Neuron (in vitro differentiated cells): ENCODE measurements around the gene EPB41L4B.

Source experiments
- H2AFZ ChIP-seq: one replicate; pipeline ENCODE4 v1.6.1; 2013; ENCODE audit warnings: low read depth, mild to moderate bottlenecking, inconsistent platforms, low read length, moderate library complexity
- H3K27me3 ChIP-seq: one replicate; pipeline ENCODE4 v1.6.1; 2013; ENCODE audit warnings: low read length; ENCODE audit not compliant: insufficient read depth
- H3K36me3 ChIP-seq: one replicate; pipeline ENCODE4 v1.6.1; 2013; ENCODE audit warnings: low read length; ENCODE audit not compliant: insufficient read depth
- H3K4me1 ChIP-seq: one replicate; pipeline ENCODE4 v1.6.1; 2013; ENCODE audit warnings: low read length; ENCODE audit not compliant: insufficient read depth
- H3K4me3 ChIP-seq: 2 replicates; pipeline ENCODE4 v1.5.1; 2013; ENCODE audit warnings: mild to moderate bottlenecking, low read length, moderate library complexity
- H3K9me3 ChIP-seq: one replicate; pipeline ENCODE4 v1.6.1; 2013; ENCODE audit warnings: low read length

Gene EPB41L4B

DNA sequence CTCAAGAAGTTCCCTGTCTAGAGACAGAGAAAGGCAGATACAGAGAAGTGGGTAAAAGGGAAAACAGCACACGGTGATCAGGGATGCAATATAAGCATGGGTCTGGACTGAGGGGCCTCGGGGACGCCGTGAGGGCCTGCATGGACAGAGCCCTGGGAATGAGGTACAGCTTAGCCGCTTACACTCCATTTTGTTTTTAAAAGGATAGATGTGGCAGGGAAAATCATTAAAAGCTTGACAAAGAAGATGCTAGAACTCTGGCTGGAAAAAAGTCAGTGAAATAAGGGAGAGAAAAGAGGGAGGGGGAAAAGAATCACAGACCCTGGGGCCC is 69.1 kb downstream of the EPB41L4B start:
- H3K27me3 ChIP-seq = no peaks in the 10 kb centered on the region
- H3K4me3 ChIP-seq = no peak overlapping the region
- peaks cover 3% of the 10 kb centered on the region for H3K4me1 ChIP-seq
- H3K36me3 ChIP-seq = no peaks in the 10 kb centered on the region
- H3K9me3 ChIP-seq = no peaks in the 10 kb centered on the region
- H2AFZ ChIP-seq = no peak overlapping the region

GRCh38 chr9:109251080-109251775 is 69.6 kb downstream of the EPB41L4B start:
- no peaks in the 10 kb centered on the region for H3K27me3 ChIP-seq
- H3K4me1 ChIP-seq = peaks cover 3% of the 10 kb centered on the region
- H2AFZ ChIP-seq = no peak overlapping the region
- H3K4me3 ChIP-seq = no peak overlapping the region
- no peaks in the 10 kb centered on the region for H3K9me3 ChIP-seq
- no peaks in the 10 kb centered on the region for H3K36me3 ChIP-seq

- no peaks in the 10 kb centered on the region for H3K27me3 ChIP-seq
These were observed 70.1 kb downstream of the EPB41L4B start for GRCh38 chr9:109250771-109251079.

GRCh38 chr9:109250311-109250741 is 70.5 kb downstream of the EPB41L4B start:
- Histone ChIP-seq H3K27me3 (no peaks in the 10 kb centered on the region), H3K4me1 (peaks cover 3% of the 10 kb centered on the region), H3K36me3 (no peaks in the 10 kb centered on the region)

More at GRCh38 chr9:109250771-109251079, 70.1 kb downstream of the EPB41L4B start:
- H2AFZ ChIP-seq = no peak overlapping the region
- H3K36me3 ChIP-seq = no peaks in the 10 kb centered on the region
- H3K9me3 ChIP-seq = no peaks in the 10 kb centered on the region
- H3K4me1 ChIP-seq = peaks cover 3% of the 10 kb centered on the region
- no peak overlapping the region for H3K4me3 ChIP-seq

GRCh38 chr9:109249615-109250014 is 71.2 kb downstream of the EPB41L4B start:
- Histone ChIP-seq H2AFZ (no peak overlapping the region), H3K4me3 (no peak overlapping the region), H3K36me3 (no peaks in the 10 kb centered on the region), H3K9me3 (no peaks in the 10 kb centered on the region), H3K4me1 (peaks cover 3% of the 10 kb centered on the region), H3K27me3 (no peaks in the 10 kb centered on the region)

More at GRCh38 chr9:109250311-109250741, 70.5 kb downstream of the EPB41L4B start:
- Histone ChIP-seq H3K9me3 (no peaks in the 10 kb centered on the region), H2AFZ (no peak overlapping the region), H3K4me3 (no peak overlapping the region)

- Histone ChIP-seq H3K36me3 (no peaks in the 10 kb centered on the region), H3K9me3 (no peaks in the 10 kb centered on the region), H3K27me3 (no peaks in the 10 kb centered on the region), H3K4me1 (peaks cover 2% of the 10 kb centered on the region), H2AFZ (no peak overlapping the region), H3K4me3 (no peak overlapping the region)
These were observed 72.7 kb downstream of the EPB41L4B start for GRCh38 chr9:109248133-109248581.

- H3K4me1 ChIP-seq = peaks cover 2% of the 10 kb centered on the region
- no peaks in the 10 kb centered on the region for H3K9me3 ChIP-seq
- no peaks in the 10 kb centered on the region for H3K27me3 ChIP-seq
- no peaks in the 10 kb centered on the region for H3K36me3 ChIP-seq
- H3K4me3 ChIP-seq = no peak overlapping the region
- no peak overlapping the region for H2AFZ ChIP-seq
These were observed 73.6 kb downstream of the EPB41L4B start for GRCh38 chr9:109247228-109247627.

- Histone ChIP-seq H2AFZ (no peak overlapping the region), H3K4me1 (peaks cover 2% of the 10 kb centered on the region), H3K4me3 (no peak overlapping the region), H3K9me3 (no peaks in the 10 kb centered on the region), H3K27me3 (no peaks in the 10 kb centered on the region), H3K36me3 (no peaks in the 10 kb centered on the region)
These were observed 74.3 kb downstream of the EPB41L4B start for GRCh38 chr9:109246533-109246932.

- H2AFZ ChIP-seq = no peak overlapping the region
- H3K27me3 ChIP-seq = no peaks in the 10 kb centered on the region
- no peak overlapping the region for H3K4me3 ChIP-seq
- H3K36me3 ChIP-seq = no peaks in the 10 kb centered on the region
- no peaks in the 10 kb centered on the region for H3K9me3 ChIP-seq
- H3K4me1 ChIP-seq = peaks cover 2% of the 10 kb centered on the region
These were observed 75.5 kb downstream of the EPB41L4B start for GRCh38 chr9:109245310-109245897.

DNA sequence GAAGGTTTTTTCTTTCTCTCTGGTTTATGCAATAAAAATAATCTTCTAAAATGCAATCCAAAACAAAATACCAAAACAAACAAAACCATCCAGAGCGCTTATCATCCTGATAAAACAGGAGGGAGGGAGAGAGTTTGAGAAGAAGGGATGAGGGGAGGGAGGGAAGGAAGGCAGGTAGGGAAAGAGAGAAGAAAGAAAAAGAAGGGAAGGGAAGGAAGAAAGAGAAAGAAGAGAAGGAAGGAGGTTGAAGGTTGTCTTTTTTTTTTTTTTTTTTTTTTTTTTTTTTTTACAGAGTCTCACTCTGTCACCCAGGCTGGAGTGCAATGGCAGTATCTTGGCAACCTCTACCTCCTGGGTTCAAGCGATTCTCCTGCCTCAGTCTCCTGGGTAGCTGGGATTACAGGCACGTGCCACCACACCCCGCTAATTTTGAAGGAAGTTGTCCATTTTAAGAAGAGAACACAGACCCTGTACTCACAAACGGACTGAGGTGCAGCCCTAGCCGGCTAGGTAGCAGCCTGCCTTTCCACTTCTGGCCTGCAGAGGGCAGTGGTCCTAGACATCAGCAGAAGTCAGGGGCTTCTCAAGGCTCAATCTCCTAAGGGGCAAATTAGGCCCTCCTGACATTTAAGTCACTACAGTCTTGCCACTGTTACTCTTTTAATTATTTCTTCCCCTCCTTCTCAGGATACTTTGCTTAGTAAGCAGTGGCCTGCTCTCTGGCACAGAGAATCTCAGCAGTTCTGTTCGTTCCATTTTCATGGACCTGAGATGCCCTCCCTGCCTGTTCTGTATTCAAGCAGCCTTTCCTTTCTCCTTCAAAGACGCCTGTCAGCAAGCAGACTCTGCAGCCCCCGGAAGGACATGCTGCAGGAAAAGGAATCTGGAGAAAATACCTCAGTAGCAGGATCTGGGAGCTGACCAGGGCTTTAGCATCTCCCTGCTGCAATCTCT is 76.4 kb downstream of the EPB41L4B start:
- H3K36me3 ChIP-seq = no peaks in the 10 kb centered on the region
- H3K9me3 ChIP-seq = no peaks in the 10 kb centered on the region
- no peaks in the 10 kb centered on the region for H3K27me3 ChIP-seq
- H2AFZ ChIP-seq = no peak overlapping the region
- H3K4me1 ChIP-seq = peaks cover 2% of the 10 kb centered on the region
- H3K4me3 ChIP-seq = no peak overlapping the region

DNA sequence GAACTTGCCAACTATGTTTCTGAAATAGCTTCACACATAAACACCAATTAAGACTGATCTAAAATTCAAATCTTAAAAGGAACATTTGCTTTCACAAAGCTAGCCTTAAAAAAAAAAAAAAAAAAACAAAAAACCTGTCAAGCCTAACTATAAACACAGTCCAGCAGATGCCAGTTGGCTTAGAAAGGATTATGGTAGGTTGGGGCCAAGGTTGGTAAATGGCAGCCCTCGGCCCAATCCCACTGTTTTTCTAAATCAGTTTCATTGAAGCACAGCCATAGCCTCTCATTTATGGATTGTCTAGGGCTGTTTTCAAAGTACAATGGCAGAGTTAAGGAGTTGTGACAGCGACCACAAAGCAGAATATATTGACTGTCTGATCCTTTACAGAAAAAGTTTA is 78.1 kb downstream of the EPB41L4B start:
- Histone ChIP-seq H3K4me3 (no peak overlapping the region), H3K27me3 (no peaks in the 10 kb centered on the region), H3K4me1 (peaks cover 2% of the 10 kb centered on the region), H3K9me3 (no peaks in the 10 kb centered on the region), H3K36me3 (no peaks in the 10 kb centered on the region), H2AFZ (no peak overlapping the region)

- Histone ChIP-seq H3K4me1 (peaks cover 2% of the 10 kb centered on the region), H3K9me3 (no peaks in the 10 kb centered on the region), H2AFZ (no peak overlapping the region), H3K4me3 (no peak overlapping the region), H3K27me3 (no peaks in the 10 kb centered on the region), H3K36me3 (no peaks in the 10 kb centered on the region)
These were observed 78.8 kb downstream of the EPB41L4B start for GRCh38 chr9:109242014-109242413.

DNA sequence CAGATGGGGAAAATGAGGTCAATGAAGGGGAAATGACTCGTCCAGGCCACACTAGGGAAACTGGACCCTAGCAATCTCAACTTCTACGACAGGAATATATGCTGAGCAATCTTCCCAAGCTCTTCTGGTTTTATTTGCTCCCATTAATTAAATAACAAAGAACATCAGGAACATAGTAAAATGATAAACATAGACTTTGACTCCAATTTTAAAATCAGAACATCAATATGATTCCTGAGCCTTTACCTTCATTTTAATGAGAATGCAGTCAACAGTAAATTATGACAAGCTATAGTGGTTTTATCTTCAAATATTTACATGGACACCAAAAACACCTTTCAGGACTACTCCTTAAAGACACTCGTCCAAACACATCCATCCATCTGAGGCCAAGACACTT is 79.7 kb downstream of the EPB41L4B start:
- H3K4me1 ChIP-seq = peaks cover 2% of the 10 kb centered on the region
- H2AFZ ChIP-seq = no peak overlapping the region
- no peak overlapping the region for H3K4me3 ChIP-seq
- H3K9me3 ChIP-seq = no peaks in the 10 kb centered on the region
- H3K27me3 ChIP-seq = no peaks in the 10 kb centered on the region
- H3K36me3 ChIP-seq = no peaks in the 10 kb centered on the region
